GM19452 (cell line): Measurements from ENCODE around the gene TSTD2.
A peak's percentile ranks its signal among the peaks of the same experiment; 100 is the strongest.

Experiments used
- ATAC-seq: cut with Tn5 transposase; IDR thresholded peaks from one replicate; pipeline ENCODE4 v1.9.1; 2021; ENCODE audit not compliant: unreplicated experiment

Gene TSTD2

GRCh38 chr9:97632985-97633858 is at the start of gene TSTD2, which contains the start of gene NCBP1:
TSTD2 (minus strand) TSS chr9:97633368; CDS start chr9:97627562, 5,806 bp downstream.
NCBP1 (plus strand) TSS chr9:97633821; CDS start chr9:97633882, 61 bp downstream.
- ATAC-seq = peak; percentile 89

GRCh38 chr9:97682242-97682641 is 49.1 kb upstream of the TSTD2 start:
- ATAC-seq = no peak

- ATAC-seq = no peak
These were observed 42.5 kb upstream of the TSTD2 start for GRCh38 chr9:97675655-97676054.

GRCh38 chr9:97673922-97674321 is 40.8 kb upstream of the TSTD2 start:
- ATAC-seq = no peak

- ATAC-seq = no peak
These were observed 39.2 kb upstream of the TSTD2 start for GRCh38 chr9:97672403-97672802.

GRCh38 chr9:97670586-97670985 is 37.4 kb upstream of the TSTD2 start:
- ATAC-seq = no peak

GRCh38 chr9:97668485-97668884 is 35.3 kb upstream of the TSTD2 start:
- no peak for ATAC-seq

GRCh38 chr9:97666907-97667686 is 33.9 kb upstream of the TSTD2 start:
- ATAC-seq = no peak

- no peak for ATAC-seq
These were observed 32.6 kb upstream of the TSTD2 start for GRCh38 chr9:97665742-97666141.

- ATAC-seq = no peak
These were observed 27.7 kb upstream of the TSTD2 start for GRCh38 chr9:97660847-97661246.

GRCh38 chr9:97660340-97660739 is 27.2 kb upstream of the TSTD2 start:
- ATAC-seq = no peak

- no peak for ATAC-seq
These were observed 26.6 kb upstream of the TSTD2 start for GRCh38 chr9:97659771-97660170.

- no peak for ATAC-seq
These were observed 25.5 kb upstream of the TSTD2 start for GRCh38 chr9:97658707-97659106.

- no peak for ATAC-seq
These were observed 18.5 kb upstream of the TSTD2 start for GRCh38 chr9:97651646-97652045.

GRCh38 chr9:97647996-97648395 is 14.8 kb upstream of the TSTD2 start:
- no peak for ATAC-seq

GRCh38 chr9:97645720-97646119 is 12.6 kb upstream of the TSTD2 start:
- no peak for ATAC-seq

GRCh38 chr9:97640325-97640724 is 7.2 kb upstream of the TSTD2 start:
- ATAC-seq = no peak

- ATAC-seq = no peak
These were observed 5.5 kb upstream of the TSTD2 start for GRCh38 chr9:97638666-97639065.

- ATAC-seq = no peak
These were observed 3.7 kb upstream of the TSTD2 start for GRCh38 chr9:97636903-97637302.

- no peak for ATAC-seq
These were observed 1.9 kb upstream of the TSTD2 start for GRCh38 chr9:97635026-97635425.

GRCh38 chr9:97633859-97634490 is 807 bp upstream of the TSTD2 start:
- ATAC-seq = no peak
